Activated CD4-positive, alpha-beta T cell treated with anti-CD3 and anti-CD28 coated beads for 1 hour (primary cell): ENCODE measurements around the gene TUBA1C.
"Not testable (repeated sequence)": the region's sequence is repeated elsewhere in the genome, so short reads cannot be mapped to it uniquely, and the experiment has no call there.

Experiments used
- DNase-seq: peaks from one replicate; pipeline ENCODE4 v3.0.0-alpha.2; 2020

TUBA1C gene

GRCh38 chr12:49264873-49265792 lies at the start of gene TUBA1C:
Gene TUBA1C, plus strand, starts transcription at chr12:49265082. Its CDS starts 100 bp downstream, at chr12:49265182.
- peak; percentile 78 for DNase-seq

GRCh38 chr12:49219417-49220026 lies 45.4 kb upstream of the TUBA1C start:
- DNase-seq = no peak

GRCh38 chr12:49220972-49221371 lies 43.9 kb upstream of the TUBA1C start:
- DNase-seq = no peak

- DNase-seq = no peak
These were observed 41.8 kb upstream of the TUBA1C start for GRCh38 chr12:49223122-49223521.

GRCh38 chr12:49223590-49224369 lies 41.1 kb upstream of the TUBA1C start:
- DNase-seq = no peak

GRCh38 chr12:49225576-49226166 lies 39.2 kb upstream of the TUBA1C start:
- DNase-seq = no peak

- no peak for DNase-seq
These were observed 37.2 kb upstream of the TUBA1C start for GRCh38 chr12:49227713-49228112.

GRCh38 chr12:49228653-49229052 lies 36.2 kb upstream of the TUBA1C start:
- no peak for DNase-seq

GRCh38 chr12:49230176-49230804 lies 34.6 kb upstream of the TUBA1C start:
- no peak for DNase-seq

- DNase-seq = no peak
These were observed 34.1 kb upstream of the TUBA1C start for GRCh38 chr12:49230805-49231194.

- no peak for DNase-seq
These were observed 32.8 kb upstream of the TUBA1C start for GRCh38 chr12:49231878-49232655.

GRCh38 chr12:49232940-49233841 lies 31.7 kb upstream of the TUBA1C start:
- DNase-seq = no peak

GRCh38 chr12:49233842-49234526 lies 30.9 kb upstream of the TUBA1C start:
- DNase-seq = no peak

GRCh38 chr12:49236423-49236822 lies 28.5 kb upstream of the TUBA1C start:
- no peak for DNase-seq

- DNase-seq = no peak
These were observed 21.3 kb upstream of the TUBA1C start for GRCh38 chr12:49243631-49244030.

- DNase-seq = no peak
These were observed 20.7 kb upstream of the TUBA1C start for GRCh38 chr12:49244176-49244575.

- DNase-seq = no peak
These were observed 13.5 kb upstream of the TUBA1C start for GRCh38 chr12:49251357-49251756.

GRCh38 chr12:49253033-49253623 lies 11.8 kb upstream of the TUBA1C start:
- DNase-seq = no peak

GRCh38 chr12:49255456-49255855 lies 9.4 kb upstream of the TUBA1C start:
- not testable (repeated sequence) for DNase-seq
